Neural progenitor cell (in vitro differentiated cells): ENCODE measurements around the gene VPS51.

Experiments
- EZH2phosphoT487 ChIP-seq: fragments of 200-600 bp; sonication (generic); IDR thresholded peaks from 2 replicates; pipeline ENCODE4 v1.6.1; 2017; ENCODE audit warnings: antibody characterized with exemption
- TF ChIP-seq, protein P1 (sequence below): fragments of 200-600 bp; sonication (generic); IDR thresholded peaks from 2 replicates; pipeline ENCODE4 v1.5.1; 2017; ENCODE audit warnings: antibody characterized with exemption, mild to moderate bottlenecking

DNA sequence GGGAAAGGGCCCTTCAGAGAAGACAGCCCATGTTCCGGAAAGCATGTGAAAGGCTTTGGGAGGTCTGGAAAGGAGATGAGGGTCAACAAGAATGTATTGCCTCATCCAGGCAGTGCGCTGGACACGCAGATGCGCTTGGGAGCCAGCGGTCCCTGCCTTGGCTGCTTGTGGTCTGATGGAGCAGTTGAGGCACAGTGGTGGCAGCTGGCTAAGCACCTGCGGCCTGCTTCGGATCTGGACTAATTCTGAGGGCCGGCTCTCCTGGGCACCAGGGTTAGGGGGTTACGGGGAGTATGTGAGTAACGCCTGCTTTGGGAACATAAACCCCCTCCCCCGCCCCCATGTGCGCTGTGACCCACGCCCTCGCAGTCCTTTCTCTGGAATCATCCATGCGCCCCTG is 11.1 kb downstream of the VPS51 start:
- TF ChIP-seq, protein P1, sequence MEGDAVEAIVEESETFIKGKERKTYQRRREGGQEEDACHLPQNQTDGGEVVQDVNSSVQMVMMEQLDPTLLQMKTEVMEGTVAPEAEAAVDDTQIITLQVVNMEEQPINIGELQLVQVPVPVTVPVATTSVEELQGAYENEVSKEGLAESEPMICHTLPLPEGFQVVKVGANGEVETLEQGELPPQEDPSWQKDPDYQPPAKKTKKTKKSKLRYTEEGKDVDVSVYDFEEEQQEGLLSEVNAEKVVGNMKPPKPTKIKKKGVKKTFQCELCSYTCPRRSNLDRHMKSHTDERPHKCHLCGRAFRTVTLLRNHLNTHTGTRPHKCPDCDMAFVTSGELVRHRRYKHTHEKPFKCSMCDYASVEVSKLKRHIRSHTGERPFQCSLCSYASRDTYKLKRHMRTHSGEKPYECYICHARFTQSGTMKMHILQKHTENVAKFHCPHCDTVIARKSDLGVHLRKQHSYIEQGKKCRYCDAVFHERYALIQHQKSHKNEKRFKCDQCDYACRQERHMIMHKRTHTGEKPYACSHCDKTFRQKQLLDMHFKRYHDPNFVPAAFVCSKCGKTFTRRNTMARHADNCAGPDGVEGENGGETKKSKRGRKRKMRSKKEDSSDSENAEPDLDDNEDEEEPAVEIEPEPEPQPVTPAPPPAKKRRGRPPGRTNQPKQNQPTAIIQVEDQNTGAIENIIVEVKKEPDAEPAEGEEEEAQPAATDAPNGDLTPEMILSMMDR: no peak
- TF ChIP-seq EZH2phosphoT487: no peak
